Measurements from ENCODE around the gene GPR157.
"Not testable (repeated sequence)": the region's sequence is repeated elsewhere in the genome, so short reads cannot be mapped to it uniquely, and the experiment has no call there.

GPR157 gene

DNA sequence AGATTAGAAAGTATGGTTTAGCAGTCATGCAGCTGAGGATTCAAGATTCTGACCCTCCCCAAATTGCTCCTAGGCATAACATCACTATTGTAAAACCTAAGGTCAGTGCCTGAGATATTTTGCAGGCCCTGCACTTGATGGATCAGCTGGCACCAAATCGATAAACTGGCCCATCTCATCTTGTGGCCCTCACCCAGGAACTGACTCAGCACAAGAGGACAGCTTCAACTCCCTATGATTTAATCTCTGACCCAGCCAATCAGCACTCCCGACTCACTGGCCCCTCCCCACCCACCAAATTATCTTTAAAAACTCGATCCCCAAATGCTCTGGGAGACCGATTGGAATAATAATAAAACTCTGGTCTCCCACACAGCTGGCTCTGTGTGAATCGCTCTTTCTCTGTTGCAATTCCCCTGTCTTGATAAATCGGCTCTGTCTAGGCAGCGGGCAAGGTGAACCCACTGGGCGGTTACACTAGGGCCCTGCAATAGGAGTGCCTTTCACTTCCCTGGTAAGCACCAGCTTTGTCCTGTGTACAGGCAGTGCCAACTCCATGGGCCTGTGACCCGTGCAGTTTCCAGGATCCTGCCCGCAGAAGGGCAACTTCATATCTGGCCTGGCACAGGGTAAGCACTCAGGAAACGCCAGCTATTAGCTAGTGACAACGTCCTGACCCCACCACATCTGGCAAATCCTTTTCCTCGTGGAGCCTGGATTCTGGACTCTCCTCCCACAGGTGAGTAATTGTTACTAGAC lies 30.8 kb downstream of the GPR157 start:
- ATAC-seq = no peak
- TF ChIP-seq OSR1 (CRISPR knock-in tag; IDR thresholded peaks at IDR 0.05) = no peak
- TF ChIP-seq BACH2 (CRISPR knock-in tag; IDR thresholded peaks at IDR 0.05; ENCODE audit: borderline replicate concordance) = no peak
- no peak for TF ChIP-seq ZNF70 (CRISPR knock-in tag; IDR thresholded peaks at IDR 0.05)
- TF ChIP-seq RARB (CRISPR knock-in tag; IDR thresholded peaks at IDR 0.05) = no peak
- TF ChIP-seq, protein P1, sequence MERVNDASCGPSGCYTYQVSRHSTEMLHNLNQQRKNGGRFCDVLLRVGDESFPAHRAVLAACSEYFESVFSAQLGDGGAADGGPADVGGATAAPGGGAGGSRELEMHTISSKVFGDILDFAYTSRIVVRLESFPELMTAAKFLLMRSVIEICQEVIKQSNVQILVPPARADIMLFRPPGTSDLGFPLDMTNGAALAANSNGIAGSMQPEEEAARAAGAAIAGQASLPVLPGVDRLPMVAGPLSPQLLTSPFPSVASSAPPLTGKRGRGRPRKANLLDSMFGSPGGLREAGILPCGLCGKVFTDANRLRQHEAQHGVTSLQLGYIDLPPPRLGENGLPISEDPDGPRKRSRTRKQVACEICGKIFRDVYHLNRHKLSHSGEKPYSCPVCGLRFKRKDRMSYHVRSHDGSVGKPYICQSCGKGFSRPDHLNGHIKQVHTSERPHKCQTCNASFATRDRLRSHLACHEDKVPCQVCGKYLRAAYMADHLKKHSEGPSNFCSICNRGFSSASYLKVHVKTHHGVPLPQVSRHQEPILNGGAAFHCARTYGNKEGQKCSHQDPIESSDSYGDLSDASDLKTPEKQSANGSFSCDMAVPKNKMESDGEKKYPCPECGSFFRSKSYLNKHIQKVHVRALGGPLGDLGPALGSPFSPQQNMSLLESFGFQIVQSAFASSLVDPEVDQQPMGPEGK (CRISPR knock-in tag; IDR thresholded peaks at IDR 0.05; ENCODE audit: borderline replicate concordance) = no peak
- TF ChIP-seq TCF4 (CRISPR knock-in tag; IDR thresholded peaks at IDR 0.05; ENCODE audit: borderline replicate concordance) = no peak
- no peak for TF ChIP-seq ZC3H10 (CRISPR knock-in tag; IDR thresholded peaks at IDR 0.05)
- TF ChIP-seq GLIS3 (CRISPR knock-in tag; IDR thresholded peaks at IDR 0.05) = no peak

- ATAC-seq = no peak
Measured at GRCh38 chr1:9095818-9096217, 33.1 kb downstream of the GPR157 start.

GRCh38 chr1:9093996-9094595 lies 34.8 kb downstream of the GPR157 start:
- ATAC-seq = not testable (repeated sequence)

More at GRCh38 chr1:9095818-9096217, 33.1 kb downstream of the GPR157 start:
- TF ChIP-seq, protein P2, sequence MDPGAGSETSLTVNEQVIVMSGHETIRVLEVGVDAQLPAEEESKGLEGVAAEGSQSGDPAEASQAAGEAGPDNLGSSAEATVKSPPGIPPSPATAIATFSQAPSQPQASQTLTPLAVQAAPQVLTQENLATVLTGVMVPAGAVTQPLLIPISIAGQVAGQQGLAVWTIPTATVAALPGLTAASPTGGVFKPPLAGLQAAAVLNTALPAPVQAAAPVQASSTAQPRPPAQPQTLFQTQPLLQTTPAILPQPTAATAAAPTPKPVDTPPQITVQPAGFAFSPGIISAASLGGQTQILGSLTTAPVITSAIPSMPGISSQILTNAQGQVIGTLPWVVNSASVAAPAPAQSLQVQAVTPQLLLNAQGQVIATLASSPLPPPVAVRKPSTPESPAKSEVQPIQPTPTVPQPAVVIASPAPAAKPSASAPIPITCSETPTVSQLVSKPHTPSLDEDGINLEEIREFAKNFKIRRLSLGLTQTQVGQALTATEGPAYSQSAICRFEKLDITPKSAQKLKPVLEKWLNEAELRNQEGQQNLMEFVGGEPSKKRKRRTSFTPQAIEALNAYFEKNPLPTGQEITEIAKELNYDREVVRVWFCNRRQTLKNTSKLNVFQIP (CRISPR knock-in tag; IDR thresholded peaks at IDR 0.05; ENCODE audit: borderline replicate concordance, low read depth) = no peak
- TF ChIP-seq CREB5 (CRISPR knock-in tag; IDR thresholded peaks at IDR 0.05; ENCODE audit: low read depth) (no peak), SNAI2 (CRISPR knock-in tag; IDR thresholded peaks at IDR 0.05) (no peak), BACH2 (CRISPR knock-in tag; IDR thresholded peaks at IDR 0.05; ENCODE audit: borderline replicate concordance) (no peak), ZNF8 (CRISPR knock-in tag; IDR thresholded peaks at IDR 0.05) (no peak), GLIS3 (CRISPR knock-in tag; IDR thresholded peaks at IDR 0.05) (no peak), ZNF565 (CRISPR knock-in tag; conservative IDR thresholded peaks at IDR 0.05; ENCODE audit: low read depth) (no peak), TCF4 (CRISPR knock-in tag; IDR thresholded peaks at IDR 0.05; ENCODE audit: borderline replicate concordance) (no peak), TOX (CRISPR knock-in tag; IDR thresholded peaks at IDR 0.05; ENCODE audit: borderline replicate concordance) (no peak), ZFP30 (CRISPR knock-in tag; IDR thresholded peaks at IDR 0.05) (no peak), PPARA (CRISPR knock-in tag; IDR thresholded peaks at IDR 0.05; ENCODE audit: borderline replicate concordance) (no peak), CSRNP3 (CRISPR knock-in tag; IDR thresholded peaks at IDR 0.05) (no peak), ZC3H10 (CRISPR knock-in tag; IDR thresholded peaks at IDR 0.05) (no peak), ESRRG (CRISPR knock-in tag; IDR thresholded peaks at IDR 0.05) (no peak), CSDC2 (CRISPR knock-in tag; IDR thresholded peaks at IDR 0.05) (no peak)
- TF ChIP-seq, protein P1 (CRISPR knock-in tag; IDR thresholded peaks at IDR 0.05; ENCODE audit: borderline replicate concordance) = no peak

GRCh38 chr1:9093581-9093980 lies 35.3 kb downstream of the GPR157 start:
- no peak for ATAC-seq
- TF ChIP-seq, protein P1 (CRISPR knock-in tag; IDR thresholded peaks at IDR 0.05; ENCODE audit: borderline replicate concordance) = no peak
- TF ChIP-seq CSRNP3 (CRISPR knock-in tag; IDR thresholded peaks at IDR 0.05) (no peak), ZNF565 (CRISPR knock-in tag; conservative IDR thresholded peaks at IDR 0.05; ENCODE audit: low read depth) (no peak), ISL1 (CRISPR knock-in tag; IDR thresholded peaks at IDR 0.05) (no peak), ZFP3 (CRISPR knock-in tag; IDR thresholded peaks at IDR 0.05) (no peak), PPARA (CRISPR knock-in tag; IDR thresholded peaks at IDR 0.05; ENCODE audit: borderline replicate concordance) (no peak), OSR1 (CRISPR knock-in tag; IDR thresholded peaks at IDR 0.05) (no peak)
- TF ChIP-seq, protein P2 (CRISPR knock-in tag; IDR thresholded peaks at IDR 0.05; ENCODE audit: borderline replicate concordance, low read depth) = no peak
